ENCODE data around the gene TCF7L2.

The TCF7L2 gene

GRCh38 chr10:113020475-113020753, 70.4 kb downstream of the TCF7L2 start:
- Histone ChIP-seq H3K27ac (peak overlapping the region; percentile 20 to 42), H3K4me3 (peak overlapping the region; percentile 6)
- TF ChIP-seq CTCF (IDR thresholded peaks at IDR 0.05): no peak
- no peak for DNase-seq (ENCODE audit: low spot score)

- no peak for TF ChIP-seq CTCF (IDR thresholded peaks at IDR 0.05)
- peak overlapping the region; percentile 20 to 42 for H3K27ac ChIP-seq
- peak overlapping the region; percentile 6 for H3K4me3 ChIP-seq
- DNase-seq (ENCODE audit: low spot score): no peak
These were observed 70.8 kb downstream of the TCF7L2 start for GRCh38 chr10:113020838-113021237.

- Histone ChIP-seq H3K4me3 (peak overlapping the region; percentile 29), H3K27ac (peak overlapping the region; percentile 20)
- no peak for DNase-seq (ENCODE audit: low spot score)
These were observed 71.4 kb downstream of the TCF7L2 start for GRCh38 chr10:113021268-113022040.

GRCh38 chr10:113022265-113022664, 72.2 kb downstream of the TCF7L2 start:
- DNase-seq (ENCODE audit: low spot score): no peak
- Histone ChIP-seq H3K4me3 (peak overlapping the region; percentile 29), H3K27ac (peak overlapping the region; percentile 9 to 20)
- no peak for TF ChIP-seq CTCF (IDR thresholded peaks at IDR 0.05)

More at GRCh38 chr10:113021268-113022040, 71.4 kb downstream of the TCF7L2 start:
- no peak for TF ChIP-seq CTCF (IDR thresholded peaks at IDR 0.05)

GRCh38 chr10:113023017-113023416, 73.0 kb downstream of the TCF7L2 start:
- TF ChIP-seq CTCF (IDR thresholded peaks at IDR 0.05): no peak
- no peak overlapping the region for H3K27ac ChIP-seq

GRCh38 chr10:113024930-113025329, 74.9 kb downstream of the TCF7L2 start:
- no peak overlapping the region for H3K4me3 ChIP-seq
- TF ChIP-seq CTCF (IDR thresholded peaks at IDR 0.05): no peak
- DNase-seq (ENCODE audit: low spot score): no peak
- no peak overlapping the region for H3K27ac ChIP-seq

More at GRCh38 chr10:113023017-113023416, 73.0 kb downstream of the TCF7L2 start:
- no peak for DNase-seq (ENCODE audit: low spot score)
- no peak overlapping the region for H3K4me3 ChIP-seq

GRCh38 chr10:113025487-113025886, 75.4 kb downstream of the TCF7L2 start:
- no peak for TF ChIP-seq CTCF (IDR thresholded peaks at IDR 0.05)
- DNase-seq (ENCODE audit: low spot score): no peak
- Histone ChIP-seq H3K27ac (no peak overlapping the region), H3K4me3 (no peak overlapping the region)
